Naive thymus-derived CD8-positive, alpha-beta T cell (primary cell): Measurements from ENCODE around the gene MAEA. TPM values are rescaled to one million over a fixed set of nuclear protein-coding genes. Genes with fewer than 3 reads are reported as not detected.

ENCODE experiments used
- ATAC-seq, 2 donors: fragments of 150-1000 bp; cut with Tn5 transposase in 1 of 2; sonication (Bioruptor Pico), chemical (Tn5 transposase) in 1 of 2; 1 replicate in 1 of 2; 2 replicates in 1 of 2; pipeline ENCODE4 v1.10.0; 2021; ENCODE audit warnings: mild to moderate bottlenecking in 2 of 2, moderate library complexity in 2 of 2
- POLR2A ChIA-PET: fragments of 350-600 bp; sonication (Branson Sonifier 250); formaldehyde crosslinking; loops from one replicate; lab custom pipeline; 2021; ENCODE audit warnings: antibody characterized with exemption; lab: Charles Lee
- DNase-seq, 10 donors: peaks; one replicate each; pipeline versions ENCODE4 v3.0.0 to v3.0.0-alpha.2; 2020 to 2022
- H3K27ac Mint-ChIP-seq, 10 donors: one replicate each; pipeline ENCODE4 v1.8.0; 2020 to 2022; ENCODE audit warnings: mild to moderate bottlenecking in 10 of 10, mixed read lengths in 10 of 10, moderate library complexity in 4 of 10, inconsistent platforms in 1 of 10
- H3K27me3 Mint-ChIP-seq, 5 donors: one replicate each; pipeline ENCODE4 v1.8.0; 2021 to 2022; ENCODE audit warnings: mixed read lengths in 5 of 5
- H3K36me3 Mint-ChIP-seq, 3 donors: one replicate each; pipeline ENCODE4 v1.8.0; 2020 to 2022; ENCODE audit warnings: mixed read lengths in 3 of 3, mild to moderate bottlenecking in 2 of 3, inconsistent platforms in 1 of 3
- H3K4me1 Mint-ChIP-seq, 4 donors: one replicate each; pipeline ENCODE4 v1.8.0; 2021 to 2022; ENCODE audit warnings: mixed read lengths in 4 of 4
- H3K4me3 Mint-ChIP-seq, 10 donors: one replicate each; pipeline ENCODE4 v1.8.0; 2020 to 2022; ENCODE audit warnings: mild to moderate bottlenecking in 10 of 10, mixed read lengths in 10 of 10, moderate library complexity in 6 of 10, inconsistent platforms in 1 of 10
- H3K9me3 Mint-ChIP-seq, 9 donors: one replicate each; pipeline ENCODE4 v1.8.0; 2020 to 2022; ENCODE audit warnings: mixed read lengths in 9 of 9, mild to moderate bottlenecking in 3 of 9, inconsistent platforms in 1 of 9, moderate library complexity in 1 of 9
- polyA plus RNA-seq, 3 donors: library from polyadenylated mRNA; unstranded; fragments of 300-500 nt; fragmentation: Illumina TruSeq; gene quantifications; one replicate each; pipeline ENCODE4 v1.2.3, GENCODE V29; 2021
- total RNA-seq, 8 experiments: library from RNA in 2 of 8; stranded (reverse) in 2 of 8; gene quantifications; one replicate each; pipeline ENCODE4 v1.2.3 and lab custom pipeline; 2021 to 2026

The MAEA gene
- total and polyA plus RNA-seq, 5 experiments from 2014 or later: 56.7 to 112 (median 75.1) TPM

- peak overlapping the region in 9 of 10 donors; percentile 63 to 93 (median 90) for H3K27ac Mint-ChIP-seq
- H3K4me1 Mint-ChIP-seq: peaks cover 29 to 70% (median 64%) of the 10 kb centered on the region in 4 donors
- peak overlapping the region; percentile 78 to 91 (median 86) for H3K4me3 Mint-ChIP-seq
- peak in 1 of 10 donors; percentile 15 for DNase-seq
- peaks cover 0 to 12% (median 0%) of the 10 kb centered on the region in 3 donors for H3K36me3 Mint-ChIP-seq
- POLR2A ChIA-PET: interaction anchor here (1.5 kb wide), 1 partner anchor 78 kb away, joined by 3 read pairs; no protein-coding TSS in a partner anchor
- no peaks in the 10 kb centered on the region for H3K27me3 Mint-ChIP-seq
- H3K9me3 Mint-ChIP-seq: no peaks in the 10 kb centered on the region
- ATAC-seq: no peak
Measured at GRCh38 chr4:1245481-1246051, 44.1 kb upstream of the MAEA start.

- H3K36me3 Mint-ChIP-seq: peaks cover 0 to 6% (median 0%) of the 10 kb centered on the region in 3 donors
- POLR2A ChIA-PET: interaction anchor here (0.6 to 5.2 kb wide), 6 partner anchors 12 to 626 kb away, joined by 3 to 106 read pairs (median 16); partner anchors contain the start of genes SPON2 and UVSSA
- peak overlapping the region; percentile 78 to 91 (median 86) for H3K4me3 Mint-ChIP-seq
- peak overlapping the region; percentile 70 to 93 (median 88) for H3K27ac Mint-ChIP-seq
- peaks cover 32 to 73% (median 70%) of the 10 kb centered on the region in 4 donors for H3K4me1 Mint-ChIP-seq
- H3K27me3 Mint-ChIP-seq: no peaks in the 10 kb centered on the region
- H3K9me3 Mint-ChIP-seq: no peaks in the 10 kb centered on the region
- DNase-seq (peak in 1 of 10 donors; percentile 12), ATAC-seq (no peak)
Measured at GRCh38 chr4:1246111-1246881, 43.4 kb upstream of the MAEA start.

GRCh38 chr4:1246901-1247863 is 42.5 kb upstream of the MAEA start:
- H3K4me3 Mint-ChIP-seq: peak overlapping the region; percentile 78 to 91 (median 86)
- POLR2A ChIA-PET: interaction anchor here (0.6 to 5.2 kb wide), 15 partner anchors 13 to 625 kb away, joined by 3 to 106 read pairs (median 5); partner anchors contain the start of genes SPON2 and UVSSA

GRCh38 chr4:1247864-1248244 is 41.8 kb upstream of the MAEA start:
- Mint-ChIP-seq H3K9me3 (peaks cover 0 to 1% (median 0%) of the 10 kb centered on the region in 9 donors), H3K27ac (peak overlapping the region in 8 of 10 donors; percentile 65 to 93 (median 82)), H3K4me3 (peak overlapping the region; percentile 78 to 91 (median 86)), H3K27me3 (no peaks in the 10 kb centered on the region), H3K4me1 (peaks cover 25 to 76% (median 70%) of the 10 kb centered on the region in 4 donors), H3K36me3 (peaks cover 0 to 2% (median 0%) of the 10 kb centered on the region in 3 donors)
- POLR2A ChIA-PET: interaction anchor here (0.7 to 5.2 kb wide), 17 partner anchors 13 to 464 kb away, joined by 3 to 106 read pairs (median 6); partner anchors contain the start of genes MAEA, SLBP, SPON2 and UVSSA
- ATAC-seq (peak; percentile 29 to 48), DNase-seq (peak in 1 of 10 donors; percentile 71)

More at GRCh38 chr4:1246901-1247863, 42.5 kb upstream of the MAEA start:
- H3K27ac Mint-ChIP-seq: peak overlapping the region; percentile 70 to 93 (median 88)
- H3K27me3 Mint-ChIP-seq: no peaks in the 10 kb centered on the region
- H3K9me3 Mint-ChIP-seq: no peaks in the 10 kb centered on the region
- peaks cover 0 to 7% (median 0%) of the 10 kb centered on the region in 3 donors for H3K36me3 Mint-ChIP-seq
- peaks cover 32 to 77% (median 72%) of the 10 kb centered on the region in 4 donors for H3K4me1 Mint-ChIP-seq
- peak in 3 of 10 donors; percentile 13 to 27 (median 24) for DNase-seq
- ATAC-seq: no peak

GRCh38 chr4:1248245-1249147 is 41.2 kb upstream of the MAEA start, which contains the start of gene CTBP1:
Gene CTBP1 (minus strand): TSS chr4:1249130. CDS start chr4:1241331, 7,799 bp downstream.
- POLR2A ChIA-PET: interaction anchor here (0.6 to 5.2 kb wide), 21 partner anchors 12 to 1260 kb away, joined by 3 to 106 read pairs (median 5); partner anchors contain the start of genes MAEA, SLBP, SPON2 and UVSSA
- Mint-ChIP-seq H3K27me3 (no peaks in the 10 kb centered on the region), H3K27ac (peak within 1 kb of the TSS; percentile 90 to 97 (median 95)), H3K4me3 (peak within 1 kb of the TSS; percentile 84 to 95 (median 90)), H3K36me3 (peaks cover 0 to 2% (median 0%) of the 10 kb centered on the region in 3 donors), H3K9me3 (peaks cover 0 to 8% (median 0%) of the 10 kb centered on the region in 9 donors), H3K4me1 (peaks cover 29 to 76% (median 70%) of the 10 kb centered on the region in 4 donors)
- ATAC-seq (peak; percentile 38 to 46), DNase-seq (peak; percentile 73 to 96 (median 88))

- peak overlapping the region; percentile 83 to 95 (median 90) for H3K4me3 Mint-ChIP-seq
- H3K27me3 Mint-ChIP-seq: no peaks in the 10 kb centered on the region
- peaks cover 0 to 9% (median 0%) of the 10 kb centered on the region in 9 donors for H3K9me3 Mint-ChIP-seq
- DNase-seq (peak; percentile 75 to 91 (median 86)), ATAC-seq (peak; percentile 64 to 69)
- peaks cover 31 to 76% (median 70%) of the 10 kb centered on the region in 4 donors for H3K4me1 Mint-ChIP-seq
- H3K27ac Mint-ChIP-seq: peak overlapping the region; percentile 90 to 97 (median 95)
- H3K36me3 Mint-ChIP-seq: peaks cover 0 to 2% (median 0%) of the 10 kb centered on the region in 3 donors
- POLR2A ChIA-PET: interaction anchor here (0.6 to 5.2 kb wide), 17 partner anchors 12 to 1260 kb away, joined by 3 to 106 read pairs (median 7); partner anchors contain the start of genes MAEA, SLBP, SPON2 and UVSSA
Measured at GRCh38 chr4:1249148-1249730, 40.5 kb upstream of the MAEA start.

GRCh38 chr4:1249731-1250526 is 39.8 kb upstream of the MAEA start:
- peak in 9 of 10 donors; percentile 35 to 76 (median 60) for DNase-seq
- H3K27me3 Mint-ChIP-seq: no peaks in the 10 kb centered on the region
- H3K36me3 Mint-ChIP-seq: peaks cover 0 to 2% (median 0%) of the 10 kb centered on the region in 3 donors
- peak overlapping the region; percentile 83 to 95 (median 90) for H3K4me3 Mint-ChIP-seq
- ATAC-seq: peak; percentile 26 to 35
- H3K9me3 Mint-ChIP-seq: peaks cover 0 to 9% (median 0%) of the 10 kb centered on the region in 9 donors
- POLR2A ChIA-PET: interaction anchor here (0.6 to 5.2 kb wide), 16 partner anchors 11 to 620 kb away, joined by 3 to 106 read pairs (median 6); partner anchors contain the start of genes MAEA, SLBP, SPON2 and UVSSA
- H3K4me1 Mint-ChIP-seq: peaks cover 32 to 76% (median 70%) of the 10 kb centered on the region in 4 donors
- H3K27ac Mint-ChIP-seq: peak overlapping the region; percentile 90 to 97 (median 95)

- no peak for ATAC-seq
- peaks cover 31 to 74% (median 70%) of the 10 kb centered on the region in 4 donors for H3K4me1 Mint-ChIP-seq
- POLR2A ChIA-PET: interaction anchor here (0.6 to 5.2 kb wide), 9 partner anchors 11 to 588 kb away, joined by 3 to 106 read pairs (median 7); partner anchors contain the start of genes MAEA and UVSSA
- DNase-seq: peak in 1 of 10 donors; percentile 16
- peaks cover 0 to 2% (median 0%) of the 10 kb centered on the region in 3 donors for H3K36me3 Mint-ChIP-seq
- peak overlapping the region; percentile 90 to 97 (median 95) for H3K27ac Mint-ChIP-seq
- H3K9me3 Mint-ChIP-seq: peaks cover 0 to 9% (median 0%) of the 10 kb centered on the region in 9 donors
- H3K4me3 Mint-ChIP-seq: peak overlapping the region; percentile 83 to 95 (median 90)
- H3K27me3 Mint-ChIP-seq: no peaks in the 10 kb centered on the region
Measured at GRCh38 chr4:1250527-1250812, 39.2 kb upstream of the MAEA start.
